ENCODE measurements around the gene SNRNP25. TPM values are rescaled to one million over a fixed set of nuclear protein-coding genes. Genes with fewer than 3 reads are reported as not detected.
A peak's percentile ranks its signal among the peaks of the same experiment; 100 is the strongest.
"Not testable (repeated sequence)": the region's sequence is repeated elsewhere in the genome, so short reads cannot be mapped to it uniquely, and the experiment has no call there.

The SNRNP25 gene
- total RNA-seq, 1 donor from 2014 or later: 30.6 TPM

GRCh38 chr16:42069-42457, 11.6 kb upstream of the SNRNP25 start:
- H3K36me3 Mint-ChIP-seq (ENCODE audit: low read depth, unreplicated experiment): peaks cover 33% of the 10 kb centered on the region
- peaks cover 9% of the 10 kb centered on the region for H3K4me1 Mint-ChIP-seq (ENCODE audit: unreplicated experiment)

GRCh38 chr16:42691-43090, 10.9 kb upstream of the SNRNP25 start:
- no peak for DNase-seq (ENCODE audit: low spot score)
- Mint-ChIP-seq H3K36me3 (ENCODE audit: low read depth, unreplicated experiment) (peaks cover 33% of the 10 kb centered on the region), H3K4me1 (ENCODE audit: unreplicated experiment) (peaks cover 9% of the 10 kb centered on the region), H3K27me3 (ENCODE audit: unreplicated experiment) (peaks cover 2% of the 10 kb centered on the region), H3K4me3 (ENCODE audit: unreplicated experiment) (no peak overlapping the region), H3K27ac (ENCODE audit: unreplicated experiment) (no peak overlapping the region), H3K9me3 (ENCODE audit: unreplicated experiment) (no peaks in the 10 kb centered on the region)
- no peak for TF ChIP-seq CTCF (IDR thresholded peaks at IDR 0.05; ENCODE audit: unreplicated experiment)

More at GRCh38 chr16:42069-42457, 11.6 kb upstream of the SNRNP25 start:
- Mint-ChIP-seq H3K27me3 (ENCODE audit: unreplicated experiment) (peaks cover 2% of the 10 kb centered on the region), H3K27ac (ENCODE audit: unreplicated experiment) (no peak overlapping the region), H3K9me3 (ENCODE audit: unreplicated experiment) (no peaks in the 10 kb centered on the region), H3K4me3 (ENCODE audit: unreplicated experiment) (peak overlapping the region; percentile 19)
- no peak for DNase-seq (ENCODE audit: low spot score)
- TF ChIP-seq CTCF (IDR thresholded peaks at IDR 0.05; ENCODE audit: unreplicated experiment): no peak

GRCh38 chr16:43294-43693, 10.3 kb upstream of the SNRNP25 start:
- no peak overlapping the region for H3K27ac Mint-ChIP-seq (ENCODE audit: unreplicated experiment)
- H3K36me3 Mint-ChIP-seq (ENCODE audit: low read depth, unreplicated experiment): peaks cover 33% of the 10 kb centered on the region
- H3K27me3 Mint-ChIP-seq (ENCODE audit: unreplicated experiment): peaks cover 2% of the 10 kb centered on the region
- no peak for DNase-seq (ENCODE audit: low spot score)
- H3K4me3 Mint-ChIP-seq (ENCODE audit: unreplicated experiment): no peak overlapping the region
- TF ChIP-seq CTCF (IDR thresholded peaks at IDR 0.05; ENCODE audit: unreplicated experiment): no peak
- H3K4me1 Mint-ChIP-seq (ENCODE audit: unreplicated experiment): peaks cover 9% of the 10 kb centered on the region
- no peaks in the 10 kb centered on the region for H3K9me3 Mint-ChIP-seq (ENCODE audit: unreplicated experiment)

- H3K4me1 Mint-ChIP-seq (ENCODE audit: unreplicated experiment): peaks cover 9% of the 10 kb centered on the region
These were observed 9.0 kb upstream of the SNRNP25 start for GRCh38 chr16:44655-45054.

GRCh38 chr16:45454-45853, 8.2 kb upstream of the SNRNP25 start:
- Mint-ChIP-seq H3K36me3 (ENCODE audit: low read depth, unreplicated experiment) (peaks cover 36% of the 10 kb centered on the region), H3K27ac (ENCODE audit: unreplicated experiment) (no peak overlapping the region)

More at GRCh38 chr16:44655-45054, 9.0 kb upstream of the SNRNP25 start:
- H3K27ac Mint-ChIP-seq (ENCODE audit: unreplicated experiment): no peak overlapping the region
- H3K9me3 Mint-ChIP-seq (ENCODE audit: unreplicated experiment): no peaks in the 10 kb centered on the region
- H3K4me3 Mint-ChIP-seq (ENCODE audit: unreplicated experiment): no peak overlapping the region
- no peak for TF ChIP-seq CTCF (IDR thresholded peaks at IDR 0.05; ENCODE audit: unreplicated experiment)
- peaks cover 33% of the 10 kb centered on the region for H3K36me3 Mint-ChIP-seq (ENCODE audit: low read depth, unreplicated experiment)
- peaks cover 2% of the 10 kb centered on the region for H3K27me3 Mint-ChIP-seq (ENCODE audit: unreplicated experiment)
- no peak for DNase-seq (ENCODE audit: low spot score)

GRCh38 chr16:46510-46909, 7.1 kb upstream of the SNRNP25 start:
- not testable (repeated sequence) for H3K27me3 Mint-ChIP-seq (ENCODE audit: unreplicated experiment); H3K4me1 Mint-ChIP-seq (ENCODE audit: unreplicated experiment); DNase-seq (ENCODE audit: low spot score); H3K27ac Mint-ChIP-seq (ENCODE audit: unreplicated experiment); H3K4me3 Mint-ChIP-seq (ENCODE audit: unreplicated experiment); H3K9me3 Mint-ChIP-seq (ENCODE audit: unreplicated experiment)
- peaks cover 36% of the 10 kb centered on the region for H3K36me3 Mint-ChIP-seq (ENCODE audit: low read depth, unreplicated experiment)

More at GRCh38 chr16:45454-45853, 8.2 kb upstream of the SNRNP25 start:
- H3K9me3 Mint-ChIP-seq (ENCODE audit: unreplicated experiment): no peaks in the 10 kb centered on the region
- DNase-seq (ENCODE audit: low spot score): no peak
- peaks cover 2% of the 10 kb centered on the region for H3K27me3 Mint-ChIP-seq (ENCODE audit: unreplicated experiment)
- H3K4me3 Mint-ChIP-seq (ENCODE audit: unreplicated experiment): no peak overlapping the region
- peaks cover 9% of the 10 kb centered on the region for H3K4me1 Mint-ChIP-seq (ENCODE audit: unreplicated experiment)
- TF ChIP-seq CTCF (IDR thresholded peaks at IDR 0.05; ENCODE audit: unreplicated experiment): no peak
